NCI-H2171 (cell line): ENCODE measurements around the gene ARHGEF1.

ENCODE experiments used
- DNase-seq: peaks from one replicate; lab custom pipeline; 2025; lab: John Stamatoyannopoulos, UW

The ARHGEF1 gene, protein sequence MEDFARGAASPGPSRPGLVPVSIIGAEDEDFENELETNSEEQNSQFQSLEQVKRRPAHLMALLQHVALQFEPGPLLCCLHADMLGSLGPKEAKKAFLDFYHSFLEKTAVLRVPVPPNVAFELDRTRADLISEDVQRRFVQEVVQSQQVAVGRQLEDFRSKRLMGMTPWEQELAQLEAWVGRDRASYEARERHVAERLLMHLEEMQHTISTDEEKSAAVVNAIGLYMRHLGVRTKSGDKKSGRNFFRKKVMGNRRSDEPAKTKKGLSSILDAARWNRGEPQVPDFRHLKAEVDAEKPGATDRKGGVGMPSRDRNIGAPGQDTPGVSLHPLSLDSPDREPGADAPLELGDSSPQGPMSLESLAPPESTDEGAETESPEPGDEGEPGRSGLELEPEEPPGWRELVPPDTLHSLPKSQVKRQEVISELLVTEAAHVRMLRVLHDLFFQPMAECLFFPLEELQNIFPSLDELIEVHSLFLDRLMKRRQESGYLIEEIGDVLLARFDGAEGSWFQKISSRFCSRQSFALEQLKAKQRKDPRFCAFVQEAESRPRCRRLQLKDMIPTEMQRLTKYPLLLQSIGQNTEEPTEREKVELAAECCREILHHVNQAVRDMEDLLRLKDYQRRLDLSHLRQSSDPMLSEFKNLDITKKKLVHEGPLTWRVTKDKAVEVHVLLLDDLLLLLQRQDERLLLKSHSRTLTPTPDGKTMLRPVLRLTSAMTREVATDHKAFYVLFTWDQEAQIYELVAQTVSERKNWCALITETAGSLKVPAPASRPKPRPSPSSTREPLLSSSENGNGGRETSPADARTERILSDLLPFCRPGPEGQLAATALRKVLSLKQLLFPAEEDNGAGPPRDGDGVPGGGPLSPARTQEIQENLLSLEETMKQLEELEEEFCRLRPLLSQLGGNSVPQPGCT

DNA sequence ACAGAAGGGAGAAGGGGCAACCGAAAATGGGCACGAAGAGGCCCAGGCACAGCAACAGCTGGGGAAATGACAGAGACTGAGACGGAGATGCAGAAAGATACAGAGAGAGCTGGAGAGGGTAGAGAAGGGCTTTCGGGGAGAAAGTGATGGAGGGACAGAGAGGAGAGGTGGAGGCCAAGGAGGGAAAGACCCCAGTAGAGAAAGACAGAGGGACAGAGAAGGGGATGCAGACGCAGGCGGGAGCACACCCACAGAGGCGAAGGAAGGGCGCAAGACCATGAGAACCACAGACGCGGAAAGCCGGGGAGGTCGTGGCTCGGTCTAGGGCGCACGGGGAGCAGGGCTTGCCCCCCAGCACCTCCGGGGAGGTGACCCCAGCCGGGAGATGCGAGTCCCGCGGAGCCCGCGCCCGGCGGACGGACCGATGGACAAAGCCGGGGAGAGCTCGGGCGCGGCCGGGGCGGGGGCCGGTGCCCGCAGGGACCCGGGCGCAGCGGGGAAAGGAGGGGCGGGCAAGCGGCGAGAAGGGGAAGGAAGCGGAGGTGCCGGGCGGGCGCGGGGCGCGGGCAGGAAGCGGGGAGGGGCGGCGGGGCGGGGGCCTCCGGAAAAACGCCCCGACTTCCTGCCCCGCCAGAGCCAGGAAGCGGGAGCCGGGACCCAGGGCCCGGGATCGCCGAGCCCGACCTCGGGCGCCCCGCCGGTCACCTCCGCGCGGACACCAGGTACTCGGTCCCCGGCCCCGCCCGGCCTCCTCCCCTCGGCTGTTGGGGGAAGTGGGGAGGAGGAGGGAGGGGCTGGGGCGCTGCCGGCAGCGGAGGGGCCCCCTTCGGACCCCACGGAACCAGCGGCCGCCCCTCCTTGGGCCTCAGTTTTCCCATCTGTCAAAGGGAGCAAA lies at the start of gene ARHGEF1:
TSS of gene ARHGEF1 (plus strand) at position 617 of the 895 bp plus-strand sequence. CDS start 4,899 bp downstream, outside the sequence.
- peak; percentile 41 for DNase-seq

DNA sequence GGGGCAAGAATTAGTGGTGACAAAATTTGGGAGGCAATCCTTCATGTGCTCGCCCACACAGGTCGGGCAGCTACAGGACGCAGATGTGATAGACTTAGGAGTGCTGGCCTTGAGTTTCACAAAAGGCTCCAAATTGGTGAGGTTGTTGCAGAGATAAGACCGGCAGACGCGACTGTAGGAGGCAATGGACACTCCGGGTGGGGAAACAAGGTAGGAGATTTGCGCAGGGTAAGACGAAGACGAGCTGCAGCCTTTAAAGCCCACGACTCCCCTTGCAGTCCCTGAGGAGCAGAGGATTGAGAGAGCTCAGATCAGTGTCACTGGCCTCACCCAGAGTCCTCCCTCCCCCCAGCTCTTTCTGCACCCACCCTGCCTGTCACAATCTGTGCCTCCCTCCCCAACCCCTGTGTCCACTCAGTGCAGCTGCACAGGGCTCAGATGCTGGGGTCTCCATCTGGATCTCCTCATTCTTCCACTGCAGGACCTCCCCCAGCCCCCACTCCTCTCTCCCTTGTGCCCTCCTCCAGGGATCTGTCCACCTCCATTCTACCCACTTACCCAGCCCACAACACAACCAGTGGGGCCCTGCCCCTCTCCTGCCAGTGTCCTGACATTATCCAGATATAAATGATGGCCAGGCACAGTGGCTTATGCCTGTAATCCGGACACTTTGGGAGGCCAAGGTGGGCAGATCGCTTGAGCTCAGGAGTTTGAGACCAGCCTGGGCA lies 44.8 kb upstream of the ARHGEF1 start:
- DNase-seq, result no peak

DNA sequence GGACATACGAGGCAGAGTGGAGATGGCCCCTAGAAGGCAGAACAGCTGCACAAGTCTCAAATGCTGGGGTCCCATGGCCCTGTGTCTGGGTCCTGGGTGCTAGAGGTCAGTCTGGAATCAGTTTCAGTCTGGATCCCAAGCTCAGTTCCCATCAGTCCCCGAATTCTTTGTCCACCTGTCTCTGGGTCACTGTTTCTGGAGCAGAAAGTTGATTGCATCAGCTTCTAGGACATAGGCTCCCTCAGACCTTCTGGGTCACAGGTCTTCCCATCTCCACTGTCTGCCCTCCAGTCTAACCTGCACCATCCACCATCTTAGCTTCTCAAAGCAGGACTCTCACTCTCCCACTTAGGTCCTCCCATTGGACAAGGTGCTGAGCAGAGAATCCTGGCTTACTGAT lies 43.8 kb upstream of the ARHGEF1 start:
- DNase-seq, result no peak

DNA sequence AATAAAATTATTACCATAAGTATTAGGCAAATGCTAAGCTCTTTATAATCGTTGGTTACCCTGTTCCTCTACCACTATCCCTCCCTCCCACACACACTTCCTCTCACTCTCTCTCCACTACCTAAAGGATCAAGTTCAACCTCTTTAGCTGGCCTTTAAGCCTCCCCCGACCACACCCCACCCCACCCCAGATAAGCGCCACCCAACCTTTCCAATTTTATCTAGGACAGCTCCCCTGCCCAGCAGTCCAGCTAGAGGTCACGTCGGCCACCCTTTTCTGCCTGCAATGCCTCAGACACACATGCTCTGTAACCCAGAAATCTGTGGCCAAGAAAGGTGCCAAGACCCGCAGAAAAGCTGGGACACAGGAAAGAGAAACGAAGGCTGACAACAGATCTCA lies 39.6 kb upstream of the ARHGEF1 start:
- DNase-seq, result no peak

DNA sequence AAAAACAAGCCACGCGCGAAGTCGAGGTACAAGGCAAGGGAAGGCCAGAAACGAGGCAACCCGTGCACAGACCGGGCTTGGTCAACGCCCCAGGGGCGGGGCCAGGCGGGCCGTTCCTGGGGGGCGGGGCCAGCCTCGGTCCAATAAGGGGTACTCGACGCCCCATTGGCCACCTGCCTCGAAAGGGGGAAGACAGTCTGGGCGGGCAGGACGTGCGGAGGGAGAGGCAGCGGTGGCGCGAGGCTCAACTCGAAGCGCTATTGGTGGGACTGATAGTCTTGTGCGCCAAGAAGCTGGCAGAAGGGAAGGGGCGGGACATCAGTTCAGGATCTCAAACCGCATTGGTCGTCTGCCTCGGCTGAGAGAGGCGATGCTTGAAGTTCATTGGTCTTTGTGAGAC lies 38.4 kb upstream of the ARHGEF1 start, which contains the start of gene LYPD4:
TSS of gene LYPD4 (minus strand) at position 83 of the 400 bp plus-strand sequence. CDS start 5,398 bp downstream, outside the sequence.
- DNase-seq, result no peak

DNA sequence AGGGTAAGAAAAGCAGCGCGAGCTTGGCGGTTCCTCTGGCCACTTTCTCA lies 38.2 kb upstream of the ARHGEF1 start, which contains the start of gene DMRTC2:
TSS of gene DMRTC2 (plus strand) at position 42 of the 50 bp plus-strand sequence. CDS start 2,387 bp downstream, outside the sequence.
- DNase-seq, result no peak

DNA sequence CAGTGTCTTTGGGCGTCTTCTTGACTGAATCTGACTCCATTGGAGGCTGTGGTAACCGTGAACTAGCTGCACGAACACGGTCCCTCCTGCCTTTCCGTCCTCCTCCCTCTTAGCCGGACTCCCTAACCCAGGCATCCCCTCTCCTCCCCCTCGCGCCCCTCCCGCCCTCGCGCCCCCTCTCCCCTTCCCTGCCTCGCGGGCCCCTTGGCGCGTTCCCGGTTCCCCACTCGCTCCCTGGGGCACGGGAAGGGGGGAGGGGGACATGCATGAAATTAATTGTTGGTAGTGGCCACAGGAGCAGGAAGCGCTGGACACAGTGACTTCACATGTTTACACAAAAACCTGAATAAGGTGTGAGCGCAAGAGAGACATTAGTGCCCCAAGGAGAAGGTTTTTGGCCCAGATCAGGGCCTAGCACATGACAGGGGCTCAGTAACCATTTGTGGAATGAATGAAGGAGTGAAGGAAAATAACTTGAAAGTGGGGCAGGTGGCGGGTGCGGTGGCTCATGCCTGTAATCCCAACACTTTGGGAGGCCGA lies 37.9 kb upstream of the ARHGEF1 start:
- DNase-seq, result no peak

DNA sequence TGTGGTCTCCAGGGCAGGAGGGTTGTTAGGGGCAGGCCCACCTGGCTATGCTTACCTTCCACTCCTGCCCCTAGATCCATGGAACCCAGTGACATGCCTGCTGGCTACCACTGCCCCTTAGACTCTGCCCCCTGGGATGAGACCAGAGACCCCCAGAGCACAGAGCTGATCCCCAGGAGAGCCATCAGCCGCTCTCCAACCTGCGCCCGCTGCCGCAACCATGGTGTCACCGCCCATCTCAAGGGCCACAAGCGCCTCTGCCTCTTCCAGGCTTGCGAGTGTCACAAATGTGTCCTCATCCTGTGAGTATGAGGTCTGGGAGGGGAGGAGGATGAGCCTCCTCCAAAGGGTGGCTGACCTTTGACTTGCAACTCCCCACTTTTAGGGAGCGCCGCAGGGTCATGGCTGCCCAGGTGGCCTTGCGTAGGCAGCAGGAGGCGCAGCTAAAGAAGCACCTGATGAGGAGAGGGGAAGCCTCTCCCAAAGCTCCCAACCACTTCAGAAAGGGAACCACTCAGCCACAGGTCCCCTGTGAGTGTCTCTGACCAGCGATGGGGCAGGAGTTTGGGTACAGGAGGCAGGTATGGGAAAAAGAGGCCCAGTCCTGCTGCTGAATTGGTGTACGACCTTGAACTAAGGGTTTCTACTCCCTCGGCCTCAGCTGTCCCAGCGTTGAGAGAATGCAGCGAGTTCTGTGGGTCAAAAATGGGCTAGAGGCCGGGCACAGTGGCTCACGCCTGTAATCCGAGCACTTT lies 35.5 kb upstream of the ARHGEF1 start:
- no peak for DNase-seq

DNA sequence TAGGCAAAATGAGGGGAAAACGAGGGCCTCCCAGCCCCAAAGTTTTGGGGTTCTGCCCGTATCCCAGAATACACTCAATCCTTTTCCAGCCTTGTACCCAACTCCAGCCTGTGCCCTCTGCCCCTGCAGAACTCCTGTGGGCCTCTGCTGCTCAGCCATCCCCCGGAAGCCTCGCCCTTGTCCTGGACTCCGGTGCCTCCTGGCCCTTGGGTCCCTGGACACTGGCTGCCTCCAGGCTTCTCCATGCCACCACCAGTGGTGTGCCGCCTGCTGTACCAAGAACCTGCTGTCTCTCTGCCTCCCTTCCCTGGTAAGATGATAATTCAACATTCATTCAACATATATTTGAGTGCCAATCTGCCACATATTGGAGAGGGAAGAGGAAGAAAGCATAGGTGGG lies 34.3 kb upstream of the ARHGEF1 start:
- no peak for DNase-seq

DNA sequence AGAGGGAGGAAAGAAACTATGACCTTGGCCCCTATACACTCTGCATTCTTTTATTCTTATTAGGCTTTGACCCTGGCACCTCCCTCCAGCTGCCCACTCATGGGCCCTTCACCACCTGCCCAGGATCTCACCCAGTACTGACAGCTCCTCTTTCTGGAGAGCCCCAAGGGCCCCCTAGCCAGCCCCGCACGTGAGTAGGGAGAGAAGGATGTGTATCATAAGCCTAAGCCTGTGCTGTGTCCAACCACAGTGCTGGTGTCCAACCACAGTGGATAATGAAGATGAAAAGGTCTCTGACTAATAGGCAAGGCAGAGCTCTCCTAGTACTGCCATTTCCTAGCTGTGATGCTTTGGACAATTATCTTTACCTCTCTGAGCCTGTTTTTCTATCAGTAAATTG lies 33.9 kb upstream of the ARHGEF1 start:
- DNase-seq, result no peak

DNA sequence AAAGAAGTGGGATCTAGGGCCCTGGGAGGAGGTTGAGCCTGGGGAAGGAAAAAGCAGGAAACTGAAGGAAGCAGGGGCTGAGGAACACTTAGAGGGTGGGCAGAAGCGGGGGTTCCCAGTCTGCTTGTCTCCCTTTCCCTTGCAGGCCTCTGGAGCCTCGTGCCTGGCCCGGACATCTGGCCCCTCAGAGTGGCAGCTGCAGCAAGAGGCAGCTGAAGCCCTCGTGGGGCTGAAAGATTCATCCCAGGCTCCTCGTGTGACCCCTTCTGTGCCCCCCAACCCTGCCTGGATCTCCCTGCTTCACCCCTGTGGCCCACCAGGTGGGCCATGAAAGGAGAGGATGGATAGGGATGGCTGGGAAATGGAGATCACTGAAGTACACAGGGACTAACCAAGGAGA lies 32.6 kb upstream of the ARHGEF1 start:
- no peak for DNase-seq

DNA sequence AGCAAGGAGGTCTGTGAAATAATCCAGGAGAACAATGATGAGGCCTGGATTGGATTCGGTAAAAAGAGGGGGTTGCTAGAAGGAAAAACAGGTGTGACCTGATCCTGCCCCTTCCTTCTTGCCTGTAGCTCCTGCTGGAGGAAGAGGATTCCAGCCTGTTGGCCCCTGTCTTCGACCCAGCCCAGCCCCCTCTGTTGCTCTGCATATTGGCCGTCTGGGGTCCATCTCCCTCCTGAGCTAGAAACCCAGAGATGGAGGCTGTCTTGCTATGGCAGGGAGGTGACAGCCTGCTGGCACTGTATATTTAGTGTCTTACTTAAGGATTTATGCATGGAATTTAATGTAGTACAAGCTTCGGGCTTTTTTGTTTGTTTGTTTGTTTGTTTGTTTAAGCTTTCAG lies 31.5 kb upstream of the ARHGEF1 start:
- DNase-seq, result no peak

DNA sequence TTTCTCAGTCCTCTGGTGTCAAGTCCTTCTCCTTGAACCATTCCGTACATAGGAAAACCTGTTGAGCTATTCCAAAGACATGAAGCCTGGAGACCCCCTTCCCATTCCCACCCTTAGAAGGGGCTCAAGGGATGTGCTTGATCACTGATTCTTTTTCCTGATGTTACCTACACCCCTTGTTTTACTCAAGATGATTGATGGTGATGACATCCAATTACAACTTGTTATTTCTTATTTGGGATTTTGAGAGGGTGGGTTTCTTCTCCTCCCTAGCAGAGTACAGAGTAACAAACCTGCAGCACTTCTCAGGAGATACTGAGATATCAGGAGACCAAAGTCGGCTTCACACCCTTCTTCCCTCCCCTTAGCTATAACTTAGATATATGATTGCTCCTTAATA lies 29.6 kb upstream of the ARHGEF1 start:
- no peak for DNase-seq

DNA sequence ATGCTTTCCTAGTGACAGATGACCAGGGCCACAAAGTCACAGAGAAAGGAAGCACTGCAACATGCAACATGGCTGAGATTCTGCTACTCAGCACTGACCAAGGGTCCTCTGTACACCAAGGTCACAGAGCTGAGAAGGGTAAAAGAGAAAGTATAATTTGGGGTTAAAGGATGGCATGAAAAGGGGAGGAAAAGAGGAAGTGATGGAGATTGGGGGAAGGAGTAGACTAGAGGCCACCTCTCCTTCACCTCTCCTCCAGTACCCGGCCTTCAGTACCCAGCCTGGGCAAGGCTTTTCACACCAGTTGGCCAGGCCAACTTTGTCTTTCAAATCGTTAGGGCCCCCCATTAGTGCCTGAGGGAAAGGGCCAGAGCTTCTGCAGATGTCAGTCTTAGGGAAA lies 29.2 kb upstream of the ARHGEF1 start:
- no peak for DNase-seq

DNA sequence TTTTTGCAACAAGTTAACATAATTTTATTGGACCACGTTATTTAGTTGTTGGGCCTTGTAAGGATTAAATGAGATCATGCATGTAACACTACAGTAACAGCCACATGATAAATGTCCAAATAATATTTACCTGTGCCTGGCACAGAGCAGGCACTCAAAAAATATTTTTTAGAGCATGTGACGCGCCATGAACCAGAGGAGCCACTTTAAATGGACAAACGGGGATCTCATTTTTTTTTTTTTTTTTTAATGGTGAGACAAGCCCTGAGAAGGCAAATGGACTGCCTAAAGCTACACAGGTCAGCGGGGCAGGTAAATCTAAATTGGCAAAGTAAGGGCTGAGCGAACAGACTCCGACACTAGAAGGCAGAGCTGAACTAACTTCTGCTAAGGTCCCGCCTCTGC lies 23.8 kb upstream of the ARHGEF1 start:
- DNase-seq, result no peak

DNA sequence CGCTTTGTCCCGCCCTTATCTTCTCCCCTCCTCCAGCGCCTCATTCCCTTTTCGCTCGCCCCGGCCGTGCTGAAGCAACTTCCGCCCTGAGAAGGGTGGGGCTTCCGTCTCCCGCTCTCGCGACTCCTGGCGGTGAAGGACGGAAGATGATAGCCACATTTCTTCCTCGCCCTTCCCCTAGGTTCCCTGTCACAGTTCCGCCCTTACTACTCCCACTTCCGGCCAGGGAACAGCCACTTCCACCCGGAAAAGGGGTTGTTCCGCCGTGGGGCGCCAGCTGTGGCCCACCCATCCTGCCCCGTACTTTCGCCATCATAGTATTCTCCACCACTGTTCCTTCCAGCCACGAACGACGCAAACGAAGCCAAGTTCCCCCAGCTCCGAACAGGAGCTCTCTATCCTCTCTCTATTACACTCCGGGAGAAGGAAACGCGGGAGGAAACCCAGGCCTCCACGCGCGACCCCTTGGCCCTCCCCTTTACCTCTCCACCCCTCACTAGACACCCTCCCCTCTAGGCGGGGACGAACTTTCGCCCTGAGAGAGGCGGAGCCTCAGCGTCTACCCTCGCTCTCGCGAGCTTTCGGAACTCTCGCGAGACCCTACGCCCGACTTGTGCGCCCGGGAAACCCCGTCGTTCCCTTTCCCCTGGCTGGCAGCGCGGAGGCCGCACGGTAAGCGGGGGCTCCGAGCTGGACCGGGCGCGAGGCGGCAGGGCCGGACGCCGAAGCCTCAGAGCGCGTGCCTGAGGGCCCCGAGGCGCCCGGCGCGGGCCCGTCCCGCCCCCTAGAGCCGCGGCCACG lies 23.2 kb upstream of the ARHGEF1 start, which contains the start of gene RPS19:
TSS of gene RPS19 (plus strand) at position 638 of the 801 bp plus-strand sequence. CDS start 520 bp downstream, outside the sequence.
- peak; percentile 96 for DNase-seq

DNA sequence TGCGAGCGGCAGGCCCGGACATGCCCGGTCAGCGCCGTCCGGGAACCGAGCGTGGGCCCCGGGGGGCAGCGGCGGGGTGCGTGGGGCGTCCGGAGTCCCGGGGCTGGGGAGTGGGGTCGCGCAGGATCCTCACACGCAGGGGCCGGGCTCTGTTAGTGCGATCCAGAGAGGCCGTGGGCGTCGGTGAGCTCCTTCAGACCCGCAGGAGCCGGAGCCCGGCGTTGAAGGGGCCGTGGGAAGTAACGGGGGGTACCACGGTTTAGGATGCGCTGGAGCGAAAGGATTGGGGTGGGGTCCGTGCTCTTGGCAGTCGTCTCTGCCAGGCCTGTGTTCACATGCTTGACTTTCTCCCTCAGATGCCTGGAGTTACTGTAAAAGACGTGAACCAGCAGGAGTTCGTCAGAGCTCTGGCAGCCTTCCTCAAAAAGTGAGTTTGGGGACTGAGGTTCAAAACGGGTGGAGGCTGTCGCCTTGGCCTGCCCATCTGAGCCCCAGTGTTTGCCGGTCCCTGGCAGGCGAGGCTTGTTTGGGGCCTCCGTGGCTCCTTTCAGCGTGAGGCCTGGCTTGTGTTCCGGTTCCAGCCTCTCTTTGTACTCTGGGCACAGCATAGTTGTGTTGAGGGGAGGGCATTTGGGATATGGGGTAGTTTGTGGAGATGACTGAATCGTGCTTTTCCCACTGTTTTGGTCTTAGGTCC lies 22.4 kb upstream of the ARHGEF1 start:
- no peak for DNase-seq

DNA sequence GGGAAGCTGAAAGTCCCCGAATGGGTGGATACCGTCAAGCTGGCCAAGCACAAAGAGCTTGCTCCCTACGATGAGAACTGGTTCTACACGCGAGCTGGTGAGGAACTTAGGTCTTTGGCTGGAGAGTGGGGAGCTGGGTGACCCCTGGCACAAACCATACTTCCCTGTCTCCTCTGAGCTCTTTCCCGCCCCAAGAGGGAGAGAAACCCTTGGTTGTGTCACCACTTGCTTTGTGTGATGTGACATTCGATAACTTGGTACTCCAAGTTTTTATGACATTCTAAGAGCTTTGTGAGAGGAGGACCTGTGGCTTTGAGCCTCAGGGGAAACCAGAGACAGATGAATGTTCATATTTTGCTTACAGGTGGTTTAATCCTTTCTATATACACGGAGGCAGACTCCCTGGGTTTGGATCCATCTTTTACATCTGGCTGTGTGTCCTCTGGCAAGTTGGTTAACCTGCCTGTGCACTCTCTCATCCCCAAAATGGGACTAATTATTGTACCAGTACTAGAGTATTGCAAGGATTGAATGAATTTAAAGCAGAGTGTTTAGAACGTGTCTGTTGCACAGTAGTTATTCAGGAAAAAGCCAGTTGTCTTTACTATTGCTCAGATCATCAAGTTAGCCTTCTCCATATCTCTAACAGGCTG lies 21.7 kb upstream of the ARHGEF1 start:
- no peak for DNase-seq

DNA sequence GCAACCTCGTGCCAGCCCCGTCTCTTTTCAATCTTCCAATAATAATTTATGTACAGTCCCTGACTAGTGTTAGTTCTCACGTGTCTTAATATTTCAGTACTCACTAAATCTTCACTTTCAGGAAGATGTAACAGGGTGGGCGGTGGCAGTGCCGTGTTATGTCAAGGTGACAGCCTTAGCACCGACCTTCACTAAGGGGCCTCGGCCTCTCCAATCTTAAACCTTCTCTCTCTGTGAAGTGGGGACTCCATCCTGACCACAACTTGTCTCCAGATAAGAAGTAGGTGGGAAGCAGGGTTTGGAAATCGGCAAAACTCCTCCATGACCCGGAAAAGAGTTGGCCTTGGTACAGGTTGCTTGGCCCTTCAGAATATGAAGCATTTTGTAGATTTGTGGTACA lies 21.1 kb upstream of the ARHGEF1 start:
- no peak for DNase-seq
